HG03066 (cell line): Measurements from ENCODE around the gene ALDOA.
A peak's percentile ranks its signal among the peaks of the same experiment; 100 is the strongest.

Source experiments
- ATAC-seq: cut with Tn5 transposase; IDR thresholded peaks from one replicate; pipeline ENCODE4 v1.9.1; 2021; ENCODE audit warnings: low read depth; ENCODE audit not compliant: unreplicated experiment

The ALDOA gene

DNA sequence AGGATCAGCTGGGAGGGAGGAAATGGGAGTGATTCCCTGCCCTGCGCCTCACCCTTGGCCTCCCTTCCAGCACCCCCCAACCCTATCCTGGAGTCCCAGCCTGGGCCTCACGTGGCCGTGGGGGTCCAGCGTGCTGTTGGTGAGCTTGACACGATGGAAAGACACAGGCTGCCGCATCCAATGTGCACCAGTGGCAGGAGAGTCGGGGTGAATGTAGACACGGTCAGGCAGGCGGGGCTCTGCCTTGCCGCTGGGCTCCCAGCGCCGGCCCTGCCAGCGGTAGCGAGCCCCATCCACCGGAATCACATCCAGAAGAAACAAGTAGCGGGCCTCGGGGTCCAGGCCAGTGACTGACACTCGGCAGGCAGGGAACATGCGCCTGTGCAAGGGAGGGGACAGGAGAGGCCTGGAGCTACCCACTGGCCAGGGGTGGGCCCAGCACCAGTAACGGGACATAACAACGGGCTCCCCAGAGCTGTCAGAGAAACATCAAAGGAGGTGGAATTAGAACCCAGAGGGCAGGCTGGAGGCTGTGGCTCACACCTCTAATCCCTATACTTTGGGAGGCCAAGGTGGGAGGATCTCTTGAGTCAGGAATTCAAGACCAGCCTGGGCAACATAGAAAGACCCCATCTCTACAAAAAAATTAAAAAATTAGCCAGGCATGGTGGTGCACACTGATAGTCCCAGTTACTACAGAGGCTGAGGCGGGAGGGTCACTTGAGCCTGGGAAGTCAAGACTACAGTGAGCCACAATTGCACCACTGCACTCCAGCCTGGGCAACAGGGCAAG lies 23.5 kb downstream of the ALDOA start:
- ATAC-seq, result no peak

DNA sequence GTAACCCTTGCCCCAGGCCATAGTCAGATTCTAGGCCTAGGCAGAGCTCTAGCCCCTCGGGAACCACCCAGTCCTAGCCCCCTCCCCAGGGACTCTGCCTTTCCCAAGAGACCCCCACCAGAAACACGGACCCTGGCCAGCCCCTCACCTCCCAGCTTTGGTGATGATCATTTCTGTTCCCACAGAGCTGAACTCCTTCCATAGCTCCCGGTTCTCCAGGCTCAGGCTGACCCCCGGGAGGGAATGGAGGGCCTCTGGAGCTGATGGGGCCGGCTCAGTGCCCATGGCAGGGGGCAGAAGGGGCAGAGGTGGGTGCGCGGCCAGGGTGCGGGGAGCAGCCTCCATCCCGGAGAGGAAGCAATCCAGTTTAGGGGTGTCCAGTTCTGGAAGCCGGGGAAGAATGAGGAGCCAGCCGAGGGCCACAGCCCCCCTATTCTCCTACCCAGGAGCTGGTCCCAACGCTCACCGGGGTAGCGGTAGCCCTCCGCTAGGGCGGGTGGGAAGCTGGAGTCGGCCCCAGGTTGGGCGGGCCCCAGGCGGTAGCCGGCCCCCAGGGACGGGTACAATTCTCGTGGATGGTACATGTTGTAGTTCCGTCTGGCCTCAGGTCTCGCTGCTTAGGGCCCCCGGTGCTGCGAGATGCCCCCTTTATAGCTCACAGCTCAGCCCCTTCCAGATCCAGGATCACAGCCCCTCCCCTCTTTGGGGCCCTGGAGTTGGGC lies 25.2 kb downstream of the ALDOA start:
- ATAC-seq, result no peak

DNA sequence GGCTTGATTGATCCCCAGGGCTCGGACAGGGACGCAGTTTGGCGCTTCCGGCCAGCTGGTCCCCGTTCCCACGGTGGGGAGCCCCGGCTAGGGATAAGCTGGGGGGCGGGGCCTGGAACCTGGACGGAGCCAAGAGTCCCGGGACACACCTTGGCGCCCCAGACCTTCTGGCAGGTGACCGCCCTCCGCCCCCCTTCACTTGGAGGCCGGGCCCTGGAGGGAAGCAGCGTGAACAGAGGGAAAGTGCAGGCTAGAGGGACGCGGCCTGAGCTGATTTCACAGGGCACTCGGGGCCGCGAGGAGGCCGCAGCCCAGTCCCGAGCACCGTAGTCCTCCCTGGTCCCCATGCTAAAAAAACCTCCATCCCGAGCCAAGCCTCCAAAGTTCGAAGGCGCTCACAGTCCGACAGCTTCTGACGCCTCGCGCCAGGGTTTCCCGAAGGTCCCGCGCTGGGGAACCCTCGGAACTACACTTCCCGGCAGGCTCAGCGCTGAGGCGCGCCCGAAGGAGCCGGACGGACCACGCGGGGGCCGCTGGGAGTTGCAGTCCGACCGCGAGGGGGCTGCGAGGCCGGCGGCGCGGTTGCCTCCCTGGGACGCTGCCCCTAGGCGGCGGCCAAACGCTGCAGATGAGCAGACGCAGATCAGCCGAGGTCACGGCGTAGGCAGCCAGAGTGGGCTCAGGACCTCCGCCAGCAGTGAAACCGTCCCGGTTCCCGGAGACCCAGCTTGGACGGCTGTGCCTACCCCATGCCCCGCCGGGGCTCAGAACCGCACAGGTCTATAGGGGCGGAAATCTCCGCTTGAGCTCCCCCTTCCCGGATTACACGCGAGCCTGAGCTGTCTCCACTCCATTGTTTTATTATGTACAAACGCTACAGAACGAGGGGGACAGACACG lies 26.2 kb downstream of the ALDOA start, which contains the start of gene TBX6:
Gene TBX6 (minus strand): TSS at position 451 of the 899 bp plus-strand sequence. CDS start 731 bp downstream, outside the sequence.
- ATAC-seq, result peak; percentile 59

DNA sequence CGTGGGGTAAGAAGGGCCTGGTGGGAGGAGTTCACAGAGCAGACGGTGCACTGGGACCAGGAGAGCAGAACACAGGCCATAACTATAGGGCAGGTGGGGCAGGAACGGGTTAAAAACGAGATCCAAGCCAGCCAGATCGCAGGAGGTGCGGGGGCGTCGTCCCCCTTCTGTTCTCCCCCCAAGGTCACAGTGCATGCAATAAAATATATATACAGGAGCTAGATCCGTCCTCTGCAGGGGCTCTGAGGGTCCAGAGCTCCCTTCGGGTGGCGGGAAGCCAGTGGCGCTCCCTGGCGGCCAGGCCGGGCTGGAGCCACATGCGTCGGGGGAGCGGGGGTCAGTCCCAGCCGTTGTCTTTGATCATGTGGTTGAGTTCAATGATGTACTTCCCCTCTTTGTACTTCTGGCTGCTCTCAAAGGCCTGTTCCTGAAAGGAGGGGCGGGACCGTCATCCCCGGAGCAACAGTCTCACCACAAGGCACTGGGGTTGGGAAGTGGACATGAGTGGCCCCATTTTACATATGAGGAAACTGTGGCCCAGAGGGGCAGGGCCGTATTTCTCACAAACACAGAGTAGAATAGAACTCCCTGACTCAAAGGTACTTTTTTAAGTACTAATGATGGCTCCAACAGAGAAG lies 26.9 kb downstream of the ALDOA start:
- peak; percentile 52 for ATAC-seq

DNA sequence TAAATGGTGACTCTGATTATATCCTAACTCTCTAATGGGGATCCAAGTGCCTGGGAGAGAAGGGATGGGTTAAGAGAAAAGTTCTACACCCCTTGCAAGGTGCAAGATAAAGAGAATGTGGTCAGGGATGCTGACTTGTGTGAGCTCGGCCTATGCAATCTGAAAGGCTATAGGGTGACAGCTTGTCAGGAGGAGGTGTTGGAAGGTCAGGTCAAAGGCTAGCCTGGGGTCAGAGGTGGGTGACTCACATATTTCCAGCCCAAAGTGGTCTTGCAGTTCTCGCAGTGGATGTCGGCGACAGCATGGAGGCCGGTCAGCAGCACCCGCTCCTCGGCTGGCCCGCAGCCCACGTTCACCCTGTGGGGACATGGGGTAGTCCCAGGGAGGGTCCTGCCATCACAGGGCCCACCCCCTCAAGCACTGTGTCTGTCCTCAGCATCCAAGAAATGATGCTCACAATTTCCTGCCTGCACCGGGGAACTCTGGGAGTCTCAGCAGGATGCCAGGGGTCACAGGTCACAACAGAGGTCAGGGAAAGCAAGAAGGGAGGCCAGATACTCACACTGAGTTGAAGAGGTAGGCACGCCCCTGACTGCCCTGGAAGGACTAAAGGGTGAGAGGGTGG lies 29.1 kb downstream of the ALDOA start:
- no peak for ATAC-seq

DNA sequence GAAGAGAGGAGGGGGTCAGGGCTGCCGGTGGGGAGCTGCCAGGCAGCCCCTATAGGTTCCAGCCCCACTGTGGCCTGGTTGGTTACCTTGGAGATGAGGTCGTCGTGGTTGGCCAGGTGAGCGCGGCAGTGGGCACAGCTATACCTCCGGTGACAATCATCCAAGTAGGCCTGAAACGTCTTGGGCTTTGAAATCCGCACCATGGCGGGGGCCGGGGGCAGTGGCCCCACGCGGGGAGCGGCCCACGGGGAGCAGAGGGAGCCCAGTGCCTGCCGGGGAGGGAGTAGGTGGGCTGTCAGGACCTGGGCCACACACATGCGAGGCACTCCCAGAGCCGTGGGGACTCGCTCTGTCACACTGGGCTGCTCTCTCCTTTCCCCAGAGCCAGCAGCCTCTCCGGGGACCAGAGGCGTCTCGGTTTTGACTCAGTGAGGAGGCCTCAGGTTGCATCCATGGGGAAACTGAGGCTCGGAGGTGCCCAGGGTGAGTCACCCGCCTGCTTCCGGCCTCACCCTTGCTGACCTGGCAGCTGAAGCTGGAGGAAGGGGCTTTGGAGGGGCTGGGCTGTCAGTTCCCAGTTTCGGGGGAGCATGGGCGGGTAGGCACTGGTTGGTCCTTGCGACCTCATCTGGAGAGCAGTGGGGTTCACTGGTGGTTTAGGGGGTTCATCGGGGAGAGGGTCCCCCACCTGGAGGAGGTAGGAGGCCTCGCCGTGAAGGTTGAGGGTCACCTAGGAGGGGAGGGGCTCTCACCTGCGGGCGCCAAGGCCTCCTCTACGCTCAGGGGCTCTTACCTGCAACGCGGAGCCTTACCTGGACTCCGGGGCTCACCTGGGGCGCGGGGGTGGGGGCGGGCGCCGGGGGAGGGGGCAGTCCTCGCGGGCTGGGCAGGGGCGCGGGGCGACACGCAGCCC lies 29.9 kb downstream of the ALDOA start:
- ATAC-seq, result no peak

DNA sequence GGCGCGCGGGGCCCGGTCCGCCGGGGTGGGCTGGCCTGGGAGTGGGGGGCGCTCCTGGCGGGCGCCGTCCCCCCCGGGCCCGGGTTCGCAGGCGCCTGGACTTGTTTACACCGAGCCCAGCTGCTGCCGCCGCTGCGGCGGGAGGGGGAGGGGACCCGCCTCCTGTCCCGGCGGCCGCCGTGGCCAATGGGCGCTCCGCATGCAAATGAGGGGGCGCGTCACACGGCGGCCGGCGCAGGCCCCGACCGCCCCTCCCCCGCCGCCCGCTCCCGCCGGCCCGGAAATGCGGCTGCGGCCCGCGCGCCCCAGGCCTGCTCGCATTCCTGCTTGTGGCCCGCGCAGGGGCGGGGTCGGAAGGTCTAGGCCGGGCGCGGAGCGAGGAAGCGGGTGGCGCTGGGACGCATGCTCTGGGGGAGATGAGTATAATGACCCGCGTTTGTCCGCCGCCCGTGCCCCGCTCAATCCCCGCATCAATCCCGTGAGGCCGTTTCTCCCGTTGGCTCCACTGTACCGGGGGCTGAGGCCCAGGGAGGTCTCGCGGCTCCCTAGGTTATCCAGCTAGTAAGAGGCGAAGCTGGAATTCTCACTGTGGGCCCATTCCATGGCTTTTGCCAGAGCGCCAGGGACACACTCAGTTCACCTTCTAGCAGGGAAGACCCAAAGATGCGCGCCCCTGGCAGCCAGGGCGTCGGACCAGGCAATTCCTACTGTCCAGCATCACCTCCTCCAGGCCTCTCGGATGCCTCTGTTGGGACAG lies 30.7 kb downstream of the ALDOA start, which contains the start of gene YPEL3:
Gene YPEL3 (minus strand): TSS at position 109 of the 757 bp plus-strand sequence. CDS start 731 bp downstream, outside the sequence.
- no peak for ATAC-seq

DNA sequence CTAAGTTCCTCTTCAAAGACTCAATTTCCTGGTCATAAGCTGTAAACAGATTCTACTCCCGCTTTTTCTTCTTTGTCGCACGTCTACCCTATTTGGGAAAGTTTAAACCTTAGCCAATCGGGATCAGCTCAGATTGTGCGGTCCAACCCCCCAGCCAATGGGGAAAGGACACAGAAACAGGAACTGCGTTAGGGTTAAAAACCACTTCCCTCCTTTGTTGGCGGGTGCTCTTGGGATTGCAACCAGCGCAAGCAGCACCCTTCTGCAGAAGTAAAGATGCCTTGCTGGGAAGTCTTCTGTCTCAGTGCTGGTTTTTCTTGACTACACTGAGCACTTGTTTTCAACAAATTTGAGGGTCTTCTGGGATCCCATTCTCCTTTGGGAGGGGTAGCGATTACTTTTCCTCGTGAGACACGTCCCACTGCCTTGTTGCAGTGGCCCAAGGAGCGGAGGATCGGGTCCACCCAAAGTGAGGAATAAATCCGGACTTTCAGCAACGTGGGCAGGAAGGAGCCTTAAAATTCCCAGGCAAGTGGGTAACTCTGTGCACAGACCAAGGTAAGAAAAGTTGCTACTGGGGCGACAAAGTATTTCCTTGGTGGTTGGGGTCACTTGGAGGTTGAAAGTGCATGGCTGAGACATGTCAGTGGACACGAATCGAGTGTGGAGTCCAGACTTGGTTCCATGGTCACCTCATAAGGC lies 31.5 kb downstream of the ALDOA start:
- ATAC-seq, result no peak

DNA sequence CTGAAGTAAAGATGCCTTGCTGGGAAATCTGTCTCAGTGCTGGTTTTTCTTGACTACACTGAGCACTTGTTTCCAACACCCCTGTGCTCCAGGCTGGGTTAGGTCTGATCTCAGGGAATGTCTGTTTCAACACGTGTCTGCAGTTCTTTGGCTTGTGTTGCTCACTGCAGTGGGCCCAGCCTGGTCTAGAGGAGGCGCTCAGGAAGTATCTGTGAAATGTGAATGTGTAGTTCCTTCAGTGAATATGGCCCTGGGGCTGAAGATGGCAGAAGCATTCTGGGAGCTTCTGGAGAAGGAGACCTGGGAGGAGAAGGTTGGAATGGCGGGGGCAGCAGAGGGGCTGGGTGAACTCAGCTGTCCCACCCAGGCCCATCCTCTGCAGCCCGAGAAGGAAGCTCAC lies 38.5 kb downstream of the ALDOA start:
- no peak for ATAC-seq

DNA sequence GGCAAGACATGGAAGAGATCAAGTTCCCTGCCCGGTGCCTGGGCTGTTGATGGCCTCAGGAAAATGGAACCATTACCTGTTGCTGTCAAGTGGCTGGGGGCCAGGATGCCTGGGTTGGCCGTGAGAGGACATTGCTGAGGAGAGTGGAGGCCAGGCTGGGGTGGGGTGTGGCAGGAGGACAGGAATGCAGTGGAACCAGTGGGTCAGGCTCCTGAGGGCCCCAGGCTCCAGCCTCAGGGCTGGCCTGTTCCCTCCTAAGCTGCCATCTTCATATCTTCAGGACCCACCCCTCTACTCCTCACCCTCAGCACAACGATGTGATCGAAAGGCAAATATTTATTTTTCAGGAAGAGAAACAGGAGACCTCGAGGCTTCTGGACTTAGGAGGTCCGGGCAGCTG lies 38.9 kb downstream of the ALDOA start:
- no peak for ATAC-seq

DNA sequence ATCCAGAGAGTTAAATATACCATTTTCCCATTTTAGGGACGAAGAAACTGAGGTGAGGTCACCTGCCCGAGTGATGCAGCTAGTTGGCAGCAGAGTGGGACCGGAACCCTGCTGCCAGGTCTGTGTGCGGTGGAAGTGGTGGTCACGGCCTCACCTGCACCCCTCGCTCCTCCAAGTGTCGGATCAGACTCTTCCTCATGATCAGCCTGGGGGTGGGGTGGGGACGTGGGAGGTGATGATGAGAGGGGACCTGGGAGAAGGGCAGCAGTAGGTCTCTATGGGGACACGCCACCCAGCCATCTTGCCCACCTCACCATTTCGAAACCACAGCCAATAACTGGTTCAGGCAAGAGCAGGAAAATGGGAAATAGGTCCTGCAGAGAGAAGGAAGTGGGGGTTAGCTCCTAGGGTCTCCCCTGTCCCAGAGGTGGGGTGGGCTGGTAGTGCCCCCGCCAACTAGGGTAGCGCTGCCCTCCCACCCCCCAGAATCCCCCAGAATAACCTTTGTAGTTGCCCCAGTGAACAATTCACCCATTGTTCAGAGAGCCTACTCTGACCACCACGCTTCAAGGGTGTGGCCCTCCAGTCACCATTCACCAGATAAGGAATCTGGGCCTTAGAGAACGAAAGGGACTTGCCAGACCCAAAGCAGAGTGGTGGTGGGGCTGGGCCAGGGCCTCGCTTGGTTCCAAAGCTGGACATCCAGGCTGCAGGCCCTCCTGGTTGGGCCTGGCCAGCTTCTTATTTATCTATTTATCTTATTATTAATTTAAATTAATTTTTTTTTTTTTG lies 42.7 kb downstream of the ALDOA start:
- no peak for ATAC-seq

DNA sequence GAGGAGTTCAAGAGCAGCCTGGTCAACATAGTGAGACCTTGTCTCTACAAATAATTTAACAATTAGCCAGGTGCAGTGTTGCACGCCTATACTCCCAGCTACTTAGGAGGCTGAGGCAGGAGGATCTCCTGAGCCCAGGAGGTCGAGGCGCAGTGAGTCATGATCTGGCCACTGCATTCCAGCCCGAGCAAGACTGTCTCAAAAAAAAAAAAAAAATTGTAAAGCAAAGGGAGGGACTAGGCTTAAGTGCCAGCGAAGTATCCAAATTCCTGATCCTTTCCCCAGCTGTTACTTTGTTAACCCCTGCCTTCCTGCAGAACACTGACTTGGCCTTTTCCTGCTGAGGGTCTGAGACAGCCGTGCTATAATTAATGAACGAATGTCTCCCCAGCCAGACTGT lies 45.1 kb downstream of the ALDOA start:
- no peak for ATAC-seq

DNA sequence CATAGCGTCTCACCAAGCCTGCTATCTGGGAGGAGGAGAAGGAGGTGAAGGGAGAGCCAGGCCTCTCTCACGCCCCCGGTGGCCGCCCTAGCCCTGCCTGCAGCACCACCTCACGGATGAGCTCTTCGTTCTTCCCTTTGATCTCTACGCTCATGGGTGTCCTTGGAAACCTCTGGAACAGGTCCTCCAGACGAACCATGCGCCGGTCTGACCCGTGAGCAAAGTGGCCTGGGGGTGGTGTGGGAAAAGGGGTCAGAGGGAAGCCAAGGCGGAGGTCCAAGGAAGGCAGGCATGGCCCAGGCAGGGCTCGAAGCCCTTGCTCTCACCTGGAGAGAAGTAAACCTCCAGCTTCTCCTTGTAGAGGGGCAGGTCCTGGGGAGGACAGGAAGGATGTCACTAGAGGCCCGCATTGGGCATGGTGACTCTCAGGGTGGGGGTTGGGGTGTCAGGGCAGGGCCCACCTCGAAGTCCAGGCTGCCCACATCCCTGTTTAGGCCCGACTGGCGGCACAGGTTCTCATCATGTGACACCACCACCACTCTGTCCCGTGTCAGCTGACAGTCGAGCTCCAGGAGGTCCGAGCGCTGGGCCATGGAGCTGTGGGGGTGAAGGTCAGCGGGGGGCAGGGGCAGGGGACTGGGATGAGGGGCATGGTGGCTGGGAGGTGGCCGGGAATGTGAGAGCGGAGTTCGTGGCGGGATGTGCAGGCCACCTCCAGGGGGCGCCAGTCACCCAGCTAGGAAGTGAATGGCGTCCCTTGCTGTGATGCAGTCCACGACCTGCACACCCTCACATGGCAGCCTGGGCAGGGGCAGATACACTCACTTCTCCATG lies 46.9 kb downstream of the ALDOA start:
- ATAC-seq, result no peak

DNA sequence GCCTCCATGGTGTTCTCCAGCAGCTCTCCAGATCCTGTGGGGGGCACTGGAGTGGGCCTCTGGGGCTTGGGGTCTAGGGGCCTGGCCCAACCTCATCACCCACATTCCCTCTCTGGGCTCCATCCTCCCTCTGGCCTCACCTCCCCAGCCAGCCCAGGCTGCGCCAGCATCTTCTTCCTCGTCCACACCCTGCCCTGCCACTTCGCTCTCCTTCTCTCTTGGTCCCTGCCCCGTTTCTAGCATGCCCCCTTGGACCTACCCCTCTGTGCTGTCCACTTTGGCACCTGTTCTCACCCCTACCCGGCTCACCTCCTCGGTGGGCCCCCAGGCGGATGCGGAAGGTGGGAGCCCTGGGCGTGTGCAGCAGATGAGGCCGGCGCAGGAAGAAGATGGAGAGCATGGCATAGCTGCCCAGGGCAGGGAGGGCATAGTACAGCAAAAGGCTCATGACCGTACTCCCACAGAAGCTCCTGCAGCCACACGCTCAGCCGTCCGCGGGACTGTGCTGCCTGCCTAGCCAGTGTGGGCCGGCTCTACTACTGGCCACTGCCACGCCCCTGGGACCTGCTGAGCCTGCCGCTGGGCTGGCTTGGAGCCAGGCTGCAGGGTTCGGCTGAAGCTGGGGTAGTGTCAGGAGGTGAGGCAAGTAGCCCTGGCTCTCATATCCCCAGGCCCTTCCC lies 47.6 kb downstream of the ALDOA start, which contains the start of gene GDPD3:
Gene GDPD3 (minus strand): TSS at position 507 of the 680 bp plus-strand sequence. CDS start 59 bp downstream, at position 448.
- no peak for ATAC-seq

DNA sequence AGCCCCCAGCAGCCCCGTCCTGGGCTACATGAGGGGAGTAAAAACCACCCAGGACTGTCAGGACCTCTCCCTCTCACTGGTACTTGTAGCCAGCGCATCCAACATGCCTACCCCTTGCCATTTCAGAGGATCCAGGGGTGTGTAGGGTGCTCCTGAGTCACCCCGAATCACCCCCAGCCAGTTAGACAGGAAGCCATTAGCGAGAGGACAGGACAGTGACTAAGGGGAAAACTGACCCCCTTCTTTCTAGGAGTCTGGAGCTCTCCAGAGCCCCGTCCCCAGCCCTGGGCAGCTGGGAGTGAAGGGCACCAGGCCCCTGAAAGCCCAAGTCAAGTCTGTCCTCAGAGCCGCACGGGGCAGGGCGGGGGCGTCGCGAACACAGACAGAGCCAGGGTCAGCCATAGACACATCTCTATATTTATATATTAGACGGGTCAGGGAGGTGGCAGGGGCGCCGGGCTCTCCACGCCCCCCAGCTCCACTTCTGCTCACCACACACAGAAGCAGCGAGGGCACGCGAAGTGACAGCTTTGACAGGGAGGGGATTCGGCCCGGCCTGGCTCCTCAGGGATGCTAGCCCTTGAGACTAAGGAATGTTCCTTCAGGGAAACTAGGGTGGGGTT lies 48.3 kb downstream of the ALDOA start:
- ATAC-seq, result no peak
